RWPE2 (cell line): ENCODE data around the gene F2.

ENCODE experiments used
- ATAC-seq: fragments of 200-7000 bp; cut with Tn5 transposase; 3 replicates; pipeline ENCODE4 v1.9.1; 2021; ENCODE audit warnings: low read depth
- DNase-seq: peaks from one replicate; pipeline ENCODE4 v3.0.0-alpha.2; 2020; ENCODE audit warnings: low spot score
- H3K27ac ChIP-seq: fragments of 450-650 bp; 2 replicates; pipeline ENCODE4 v1.5.1; 2017; ENCODE audit warnings: mild to moderate bottlenecking; ENCODE audit not compliant: poor library complexity, severe bottlenecking
- H3K27me3 ChIP-seq: fragments of 250-450 bp; sonication (Bioruptor Pico); 2 replicates; pipeline ENCODE4 v1.5.1; 2021; ENCODE audit warnings: mild to moderate bottlenecking, moderate library complexity; ENCODE audit not compliant: insufficient read depth, poor library complexity, severe bottlenecking
- H3K36me3 ChIP-seq: fragments of 250-450 bp; sonication (Bioruptor Pico); 2 replicates; pipeline ENCODE4 v1.5.1; 2020; ENCODE audit warnings: low read depth, mild to moderate bottlenecking, moderate library complexity
- H3K4me1 ChIP-seq: fragments of 250-450 bp; sonication (Bioruptor Pico); 2 replicates; pipeline ENCODE4 v1.5.1; 2021; ENCODE audit warnings: mild to moderate bottlenecking, moderate library complexity; ENCODE audit not compliant: insufficient read depth, poor library complexity, severe bottlenecking
- H3K4me3 ChIP-seq: fragments of 250-450 bp; sonication (Bioruptor Pico); 2 replicates; pipeline ENCODE4 v1.5.1; 2021; ENCODE audit warnings: mild to moderate bottlenecking, moderate library complexity; ENCODE audit not compliant: severe bottlenecking
- H3K9me3 ChIP-seq: fragments of 250-450 bp; sonication (Bioruptor Pico); 2 replicates; pipeline ENCODE4 v1.5.1; 2021; ENCODE audit warnings: mild to moderate bottlenecking, moderate library complexity; ENCODE audit not compliant: severe bottlenecking
- CTCF ChIP-seq: fragments of 450-650 bp; IDR thresholded peaks from one replicate; pipeline ENCODE4 v1.5.1; 2017; ENCODE audit warnings: mild to moderate bottlenecking, moderate library complexity; ENCODE audit not compliant: poor library complexity, severe bottlenecking

The F2 gene

GRCh38 chr11:46696212-46696558 is 22.8 kb upstream of the F2 start:
- peaks cover 23% of the 10 kb centered on the region for H3K36me3 ChIP-seq
- H3K27me3 ChIP-seq: no peaks in the 10 kb centered on the region
- no peaks in the 10 kb centered on the region for H3K9me3 ChIP-seq
- no peak for TF ChIP-seq CTCF
- H3K27ac ChIP-seq: no peak overlapping the region
- no peak overlapping the region for H3K4me3 ChIP-seq
- ATAC-seq (no peak), DNase-seq (no peak)
- no peaks in the 10 kb centered on the region for H3K4me1 ChIP-seq

- H3K4me3 ChIP-seq: no peak overlapping the region
- H3K27ac ChIP-seq: no peak overlapping the region
- H3K4me1 ChIP-seq: no peaks in the 10 kb centered on the region
- H3K9me3 ChIP-seq: no peaks in the 10 kb centered on the region
- no peak for DNase-seq
- no peak for ATAC-seq
- H3K36me3 ChIP-seq: peaks cover 34% of the 10 kb centered on the region
- H3K27me3 ChIP-seq: no peaks in the 10 kb centered on the region
- no peak for TF ChIP-seq CTCF
Observed at GRCh38 chr11:46697303-46697702, 21.7 kb upstream of the F2 start.

- H3K4me1 ChIP-seq: no peaks in the 10 kb centered on the region
- no peaks in the 10 kb centered on the region for H3K9me3 ChIP-seq
- DNase-seq (no peak), ATAC-seq (no peak)
- H3K4me3 ChIP-seq: no peak overlapping the region
- H3K27me3 ChIP-seq: no peaks in the 10 kb centered on the region
- H3K36me3 ChIP-seq: peaks cover 38% of the 10 kb centered on the region
- no peak overlapping the region for H3K27ac ChIP-seq
- no peak for TF ChIP-seq CTCF
Observed at GRCh38 chr11:46697723-46698122, 21.3 kb upstream of the F2 start.

GRCh38 chr11:46698597-46698996 is 20.4 kb upstream of the F2 start:
- H3K4me1 ChIP-seq: no peaks in the 10 kb centered on the region
- no peak overlapping the region for H3K27ac ChIP-seq
- ATAC-seq (no peak), DNase-seq (no peak)
- TF ChIP-seq CTCF: no peak
- peaks cover 46% of the 10 kb centered on the region for H3K36me3 ChIP-seq
- no peak overlapping the region for H3K4me3 ChIP-seq
- no peaks in the 10 kb centered on the region for H3K27me3 ChIP-seq
- H3K9me3 ChIP-seq: no peaks in the 10 kb centered on the region

- no peaks in the 10 kb centered on the region for H3K9me3 ChIP-seq
- no peak for TF ChIP-seq CTCF
- peaks cover 37% of the 10 kb centered on the region for H3K36me3 ChIP-seq
- H3K27me3 ChIP-seq: no peaks in the 10 kb centered on the region
- H3K27ac ChIP-seq: peak within 1 kb of the TSS; percentile 67
- ATAC-seq (peak; percentile 94), DNase-seq (peak; percentile 99)
- no peaks in the 10 kb centered on the region for H3K4me1 ChIP-seq
- H3K4me3 ChIP-seq: peak within 1 kb of the TSS; percentile 76
Observed at GRCh38 chr11:46700241-46701077, 18.6 kb upstream of the F2 start, which contains the start of the genes ARHGAP1 and ZNF408. Gene ARHGAP1, minus strand, starts transcription at chr11:46700619. Its CDS starts 4,512 bp downstream, at chr11:46696107. Gene ZNF408, plus strand, starts transcription at chr11:46701031. Its CDS starts 17 bp downstream, at chr11:46701048.
